OCI-LY7 (cell line): ENCODE data around the gene EPB41L1. TPM values are rescaled to one million over a fixed set of nuclear protein-coding genes. Genes with fewer than 3 reads are reported as not detected.

ENCODE experiments used
- BruUV-seq: library from RNA; stranded (reverse); fragments of 400-500 nt; replicated peaks from 2 replicates; lab custom pipeline; 2021; lab: Mats Ljungman, UMichigan
- CTCF ChIA-PET: fragments of 300-600 bp; sonication (Branson Sonifier 250); formaldehyde crosslinking; loops from one replicate; lab custom pipeline; 2022; ENCODE audit warnings: antibody characterized with exemption; ENCODE audit not compliant: unreplicated experiment; lab: Charles Lee
- POLR2A ChIA-PET: fragments of 300-600 bp; sonication (Branson Sonifier 250); formaldehyde crosslinking; loops from one replicate; lab custom pipeline; 2022; ENCODE audit warnings: antibody characterized with exemption; lab: Charles Lee
- DNase-seq: peaks from one replicate; pipeline ENCODE4 v3.0.0-alpha.2; 2015; ENCODE audit warnings: low spot score
- H2AFZ ChIP-seq: fragments of 200-600 bp; sonication (generic), shearing (Covaris generic); 2 replicates; pipeline ENCODE4 v1.6.1; 2014; ENCODE audit warnings: mild to moderate bottlenecking, antibody characterized with exemption, low read length, moderate library complexity
- H3K27ac ChIP-seq: fragments of 200-600 bp; sonication (generic); 2 replicates; pipeline ENCODE4 v1.5.1; 2014; ENCODE audit warnings: mixed run types, low read depth, mild to moderate bottlenecking, moderate library complexity, low read length, inconsistent platforms; ENCODE audit not compliant: poor library complexity, severe bottlenecking
- H3K36me3 ChIP-seq: fragments of 200-600 bp; sonication (generic); 2 replicates; pipeline ENCODE4 v1.6.1; 2014; ENCODE audit warnings: mild to moderate bottlenecking, antibody characterized with exemption, low read length, moderate library complexity, mixed read lengths; ENCODE audit not compliant: insufficient read depth
- H3K4me1 ChIP-seq: fragments of 200-600 bp; sonication (generic); 2 replicates; pipeline ENCODE4 v1.5.1; 2014; ENCODE audit warnings: mild to moderate bottlenecking, low read length; ENCODE audit not compliant: insufficient read depth, poor library complexity, severe bottlenecking
- H3K4me2 ChIP-seq: fragments of 200-600 bp; sonication (generic); 2 replicates; pipeline ENCODE4 v1.6.1; 2014; ENCODE audit warnings: mild to moderate bottlenecking, low read length
- H3K4me3 ChIP-seq: fragments of 200-600 bp; sonication (generic); 2 replicates; pipeline ENCODE4 v1.5.1; 2014; ENCODE audit warnings: mild to moderate bottlenecking, low read depth, low read length; ENCODE audit not compliant: poor library complexity, severe bottlenecking
- H3K79me2 ChIP-seq: fragments of 200-600 bp; sonication (generic); 2 replicates; pipeline ENCODE4 v1.6.1; 2016; ENCODE audit warnings: low read depth, mild to moderate bottlenecking, low read length, moderate library complexity, mixed read lengths; ENCODE audit not compliant: insufficient read depth
- H3K9me2 ChIP-seq: fragments of 200-600 bp; sonication (generic); 2 replicates; pipeline ENCODE4 v1.6.1; 2016; ENCODE audit warnings: mild to moderate bottlenecking, low read length, mixed read lengths; ENCODE audit not compliant: insufficient read depth
- H3K9me3 ChIP-seq: fragments of 200-600 bp; sonication (generic); 2 replicates; pipeline ENCODE4 v1.6.1; 2014; ENCODE audit warnings: mild to moderate bottlenecking, mixed run types, low read length, mixed read lengths
- H4K20me1 ChIP-seq: fragments of 200-600 bp; sonication (generic); 2 replicates; pipeline ENCODE4 v1.6.1; 2014; ENCODE audit warnings: mild to moderate bottlenecking, antibody characterized with exemption, low read length, moderate library complexity, mixed read lengths; ENCODE audit not compliant: insufficient read depth
- EZH2phosphoT487 ChIP-seq: fragments of 200-600 bp; sonication (generic); IDR thresholded peaks from 2 replicates; pipeline ENCODE4 v1.6.1; 2018; ENCODE audit warnings: low read depth, borderline replicate concordance, mild to moderate bottlenecking, mixed run types, antibody characterized with exemption, low read length, moderate library complexity, mixed read lengths
- intact Hi-C: fragments of 100-400 bp; cut with micrococcal nuclease; formaldehyde crosslinking; loops from one replicate; pipeline ENCODE4 v1.10.0; 2022; ENCODE audit not compliant: unreplicated experiment
- total RNA-seq, 2 experiments: library from RNA; depleted of rRNA in 1 of 2; stranded (reverse); fragments of >200 nt in 1 of 2; shearing (Covaris generic) in 1 of 2; gene quantifications; 2 replicates each; pipeline ENCODE4 v1.2.3, GENCODE V29; 2014 to 2022
- TF ChIP-seq, protein P1 (sequence below): fragments of 200-600 bp; sonication (generic); conservative IDR thresholded peaks from 2 replicates; pipeline ENCODE4 v1.5.1; 2014; ENCODE audit warnings: mild to moderate bottlenecking, antibody characterized with exemption, low read length, moderate library complexity, mixed read lengths

EPB41L1 gene
- total RNA-seq, 2 experiments from 2014 or later, result 0.54 to 1.6 TPM

GRCh38 chr20:36120241-36120640 is 34.3 kb upstream of the EPB41L1 start:
- Histone ChIP-seq H3K4me3 (no peak overlapping the region), H3K9me3 (no peaks in the 10 kb centered on the region), H4K20me1 (no peaks in the 10 kb centered on the region), H3K79me2 (no peaks in the 10 kb centered on the region), H3K9me2 (no peaks in the 10 kb centered on the region), H3K36me3 (no peaks in the 10 kb centered on the region), H3K4me1 (peaks cover 18% of the 10 kb centered on the region), H3K4me2 (no peak overlapping the region), H2AFZ (no peak overlapping the region), H3K27ac (no peak overlapping the region)
- TF ChIP-seq EZH2phosphoT487, result no peak
- TF ChIP-seq, protein P1, sequence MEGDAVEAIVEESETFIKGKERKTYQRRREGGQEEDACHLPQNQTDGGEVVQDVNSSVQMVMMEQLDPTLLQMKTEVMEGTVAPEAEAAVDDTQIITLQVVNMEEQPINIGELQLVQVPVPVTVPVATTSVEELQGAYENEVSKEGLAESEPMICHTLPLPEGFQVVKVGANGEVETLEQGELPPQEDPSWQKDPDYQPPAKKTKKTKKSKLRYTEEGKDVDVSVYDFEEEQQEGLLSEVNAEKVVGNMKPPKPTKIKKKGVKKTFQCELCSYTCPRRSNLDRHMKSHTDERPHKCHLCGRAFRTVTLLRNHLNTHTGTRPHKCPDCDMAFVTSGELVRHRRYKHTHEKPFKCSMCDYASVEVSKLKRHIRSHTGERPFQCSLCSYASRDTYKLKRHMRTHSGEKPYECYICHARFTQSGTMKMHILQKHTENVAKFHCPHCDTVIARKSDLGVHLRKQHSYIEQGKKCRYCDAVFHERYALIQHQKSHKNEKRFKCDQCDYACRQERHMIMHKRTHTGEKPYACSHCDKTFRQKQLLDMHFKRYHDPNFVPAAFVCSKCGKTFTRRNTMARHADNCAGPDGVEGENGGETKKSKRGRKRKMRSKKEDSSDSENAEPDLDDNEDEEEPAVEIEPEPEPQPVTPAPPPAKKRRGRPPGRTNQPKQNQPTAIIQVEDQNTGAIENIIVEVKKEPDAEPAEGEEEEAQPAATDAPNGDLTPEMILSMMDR, result no peak
- DNase-seq, result no peak
- intact Hi-C loops, result no loop called here
- POLR2A ChIA-PET, result interaction anchor here (0.6 kb wide), 2 partner anchors 10 to 536 kb away, joined by 3 to 5 read pairs; no protein-coding TSS in a partner anchor
- CTCF ChIA-PET, result no interaction called here
- BruUV-seq, result no TSS peak

GRCh38 chr20:36120991-36121390 is 33.5 kb upstream of the EPB41L1 start:
- CTCF ChIA-PET, result no interaction called here
- no peak for DNase-seq

More at GRCh38 chr20:36120991-36121390, 33.5 kb upstream of the EPB41L1 start:
- intact Hi-C loops, result no loop called here
- no peaks in the 10 kb centered on the region for H3K9me2 ChIP-seq
- peaks cover 18% of the 10 kb centered on the region for H3K4me1 ChIP-seq
- no peaks in the 10 kb centered on the region for H3K79me2 ChIP-seq
- no peak overlapping the region for H3K4me3 ChIP-seq
- POLR2A ChIA-PET, result no interaction called here
- BruUV-seq, result no TSS peak
- TF ChIP-seq EZH2phosphoT487, result no peak
- TF ChIP-seq, protein P1, result no peak
- H3K9me3 ChIP-seq, result no peaks in the 10 kb centered on the region
- no peaks in the 10 kb centered on the region for H3K36me3 ChIP-seq
- no peak overlapping the region for H3K4me2 ChIP-seq
- H2AFZ ChIP-seq, result no peak overlapping the region
- no peak overlapping the region for H3K27ac ChIP-seq
- no peaks in the 10 kb centered on the region for H4K20me1 ChIP-seq
